ENCODE results near the gene GRIN3B.
"Not testable (repeated sequence)": the region's sequence is repeated elsewhere in the genome, so short reads cannot be mapped to it uniquely, and the experiment has no call there.

The GRIN3B gene

DNA sequence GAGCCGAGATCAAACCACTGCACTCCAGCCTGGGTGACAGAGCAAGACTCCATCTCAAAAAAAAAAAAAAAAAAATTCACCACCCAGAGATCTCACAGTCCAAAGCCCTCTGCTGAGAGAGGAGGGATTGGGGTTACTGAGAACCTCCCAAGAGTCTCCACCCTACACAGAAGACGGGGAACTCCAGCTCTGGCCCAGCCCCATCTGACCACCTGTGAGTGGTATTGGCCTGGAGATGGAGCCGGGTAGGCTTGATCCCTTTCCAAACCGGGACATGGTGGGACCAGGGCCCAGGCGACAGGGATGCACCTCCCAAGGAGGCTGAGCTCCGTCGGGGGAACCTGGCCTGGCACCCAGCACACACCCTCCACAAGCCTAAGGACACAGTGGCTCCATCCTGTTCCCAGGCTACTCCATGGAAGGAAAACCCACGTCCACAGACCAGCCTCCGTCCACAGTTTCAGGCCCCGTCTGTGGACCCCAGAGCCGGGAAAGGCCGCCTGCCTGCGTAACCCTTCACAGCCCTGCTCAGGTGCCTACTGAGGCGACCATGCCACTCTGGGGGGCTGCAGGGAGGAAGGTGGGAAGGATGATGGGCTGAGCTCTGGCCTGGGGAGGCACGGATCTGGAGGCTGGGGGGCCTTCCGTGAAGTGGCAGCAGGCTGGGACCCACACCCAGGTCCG is 18.9 kb downstream of the GRIN3B start:
- no peak for DNase-seq (ENCODE audit: insufficient read length, low spot score)
- no peak for FAIRE-seq
- TF ChIP-seq TAF1 (IDR thresholded peaks at IDR 0.05; ENCODE audit: low read depth, low read length) (no peak), POLR2AphosphoS5 (IDR thresholded peaks at IDR 0.05; ENCODE audit: low read depth, low read length) (no peak), POU2F2 (IDR thresholded peaks at IDR 0.05; ENCODE audit: low read depth, low read length) (no peak), SPI1 (IDR thresholded peaks at IDR 0.05; ENCODE audit: low read depth, low read length) (no peak), PAX5 (IDR thresholded peaks at IDR 0.05; ENCODE audit: insufficient read depth, low read length, severe bottlenecking) (no peak), POLR2A (IDR thresholded peaks at IDR 0.05; ENCODE audit: low read depth, low read length) (no peak)

- DNase-seq (ENCODE audit: insufficient read length, low spot score) (no peak), FAIRE-seq (no peak)
- TF ChIP-seq TAF1 (IDR thresholded peaks at IDR 0.05; ENCODE audit: low read depth, low read length) = no peak
These were observed 19.4 kb downstream of the GRIN3B start for GRCh38 chr19:1019616-1019961.

DNA sequence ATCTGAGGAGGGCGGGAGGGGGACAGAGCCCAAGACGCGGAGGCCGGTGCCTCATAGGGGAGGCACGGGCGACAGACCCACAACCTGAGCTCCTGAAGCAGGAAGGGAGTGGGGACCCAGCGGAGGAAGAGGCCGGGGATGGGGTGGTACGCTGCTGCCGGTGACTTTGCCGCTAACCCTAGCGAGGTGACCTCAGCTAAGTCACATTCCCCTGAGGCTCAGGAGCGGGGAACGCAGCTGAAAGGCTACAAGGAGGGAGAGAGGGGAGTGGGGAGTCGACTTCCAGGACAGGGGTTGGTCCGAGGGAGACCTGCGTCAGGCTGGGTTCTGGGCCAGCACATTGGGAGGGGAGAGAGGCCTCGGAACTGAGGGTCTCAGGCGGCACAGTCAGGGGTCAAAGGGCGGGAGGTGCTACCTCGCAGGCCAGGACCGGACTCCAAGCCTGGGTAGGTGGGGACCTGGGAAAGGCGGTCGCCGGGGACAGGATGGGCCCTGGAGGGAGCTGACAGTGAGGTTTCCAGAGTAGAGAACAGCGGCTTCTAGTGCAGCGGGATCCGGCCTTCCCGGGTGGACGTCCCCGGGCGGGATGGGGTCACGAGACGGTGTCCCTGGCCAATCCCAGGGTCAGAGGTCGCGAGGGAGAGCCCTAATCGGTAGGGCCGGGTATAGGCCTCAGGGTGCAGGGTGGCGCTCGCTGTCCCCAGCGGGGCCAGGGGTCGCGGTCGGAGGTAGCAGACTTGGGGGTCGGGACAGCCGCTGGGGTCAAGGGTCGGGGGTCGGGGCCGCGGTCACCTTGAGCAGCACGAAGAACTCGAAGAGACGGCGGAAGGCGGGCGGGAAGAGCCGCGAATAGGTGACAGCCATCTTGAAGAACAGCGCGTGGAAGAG is 20.0 kb downstream of the GRIN3B start:
- DNase-seq (ENCODE audit: insufficient read length, low spot score) = no peak
- TF ChIP-seq POLR2AphosphoS5 (IDR thresholded peaks at IDR 0.05; ENCODE audit: low read depth, low read length) (no peak; the same call in 1 of the 2 replicates), POU2F2 (IDR thresholded peaks at IDR 0.05; ENCODE audit: low read depth, low read length) (no peak), TAF1 (IDR thresholded peaks at IDR 0.05; ENCODE audit: low read depth, low read length) (no peak), SPI1 (IDR thresholded peaks at IDR 0.05; ENCODE audit: low read depth, low read length) (no peak), POLR2A (IDR thresholded peaks at IDR 0.05; ENCODE audit: low read depth, low read length) (no peak), PAX5 (IDR thresholded peaks at IDR 0.05; ENCODE audit: insufficient read depth, low read length, severe bottlenecking) (no peak)
- FAIRE-seq = peak; percentile 50

DNA sequence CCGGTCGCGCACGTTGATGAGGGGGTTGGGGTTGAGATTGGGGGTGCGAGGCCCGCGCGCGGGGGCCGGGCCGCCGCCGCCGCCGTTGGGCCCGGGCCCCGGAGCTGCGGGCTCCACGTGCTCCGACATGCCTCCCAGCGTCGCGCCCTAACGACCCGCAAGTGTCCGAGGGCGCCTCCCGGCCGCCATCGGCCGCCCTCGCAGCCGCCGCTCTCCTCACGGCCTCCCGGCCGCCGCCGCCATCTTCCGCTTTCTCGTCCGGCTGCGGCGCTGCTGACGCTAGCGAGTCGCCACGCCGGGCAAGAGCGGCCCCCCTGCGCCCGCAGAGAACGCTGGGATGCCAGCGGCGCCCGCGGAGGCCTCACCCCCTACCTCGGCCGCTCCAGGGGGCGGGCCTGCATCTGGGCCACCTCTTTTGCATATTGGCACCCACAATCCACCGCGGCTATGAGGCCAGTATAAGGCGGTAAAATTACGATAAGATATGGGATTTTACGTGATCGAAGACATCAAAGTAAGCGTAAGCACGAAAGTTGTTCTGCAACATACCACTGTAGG is 20.7 kb downstream of the GRIN3B start, which contains the start of gene TMEM259:
TSS of gene TMEM259 (minus strand) at position 256 of the 558 bp plus-strand sequence. CDS start at position 129, 127 bp downstream.
- peak; percentile 96 for TF ChIP-seq TAF1 (IDR thresholded peaks at IDR 0.05; ENCODE audit: low read depth, low read length)
- TF ChIP-seq POLR2A (IDR thresholded peaks at IDR 0.05; ENCODE audit: low read depth, low read length) = no peak
- peak; percentile 99 for TF ChIP-seq POU2F2 (IDR thresholded peaks at IDR 0.05; ENCODE audit: low read depth, low read length)
- DNase-seq (ENCODE audit: insufficient read length, low spot score) (peak; percentile 99), FAIRE-seq (peak; percentile 99)

- FAIRE-seq; DNase-seq (ENCODE audit: insufficient read length, low spot score): not testable (repeated sequence)
These were observed 23.6 kb downstream of the GRIN3B start for GRCh38 chr19:1023883-1024188.

- FAIRE-seq; DNase-seq (ENCODE audit: insufficient read length, low spot score): not testable (repeated sequence)
These were observed 24.9 kb downstream of the GRIN3B start for GRCh38 chr19:1025080-1025479.

DNA sequence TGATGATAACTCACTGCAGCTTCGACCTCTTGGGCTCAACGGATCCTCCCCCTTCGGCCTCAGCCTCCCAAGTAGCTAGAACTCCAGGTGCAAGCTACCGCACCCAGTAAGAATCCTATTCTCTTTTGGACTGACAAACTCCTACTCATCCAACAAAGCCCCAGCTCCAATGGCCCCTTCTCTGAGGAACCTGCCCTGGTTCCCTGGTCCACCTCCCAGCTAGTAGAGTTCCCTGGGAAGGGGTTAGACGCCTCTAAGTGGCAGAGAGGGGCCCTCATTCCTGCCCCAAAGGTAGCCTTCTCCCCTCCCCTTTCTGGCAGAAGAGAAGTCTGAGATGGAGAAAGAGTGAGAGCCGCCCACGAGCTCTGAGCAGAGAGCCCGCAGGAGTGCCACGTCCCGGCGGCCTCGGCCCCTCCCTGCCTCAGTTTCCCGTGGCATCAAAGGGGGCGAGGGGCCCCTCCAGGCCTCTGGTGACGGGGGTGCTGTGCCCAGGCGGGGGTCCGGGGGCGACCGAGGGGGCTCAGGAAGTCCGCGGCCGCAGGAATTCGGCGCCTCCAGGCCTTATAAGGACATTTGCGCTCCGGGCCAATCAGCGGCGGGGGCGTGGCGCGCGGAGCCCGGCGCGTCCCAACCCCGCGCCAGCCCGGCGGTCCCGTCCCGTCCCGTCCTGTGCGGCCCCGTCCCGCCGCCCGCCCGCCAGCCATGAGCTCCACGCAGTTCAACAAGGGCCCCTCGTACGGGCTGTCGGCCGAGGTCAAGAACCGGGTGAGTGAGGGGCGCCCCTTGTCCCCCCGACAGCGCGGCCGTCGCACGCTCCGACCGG is 26.0 kb downstream of the GRIN3B start, which contains the start of gene CNN2:
TSS of gene CNN2 (plus strand) at position 649 of the 823 bp plus-strand sequence. CDS start at position 703, 54 bp downstream.
- DNase-seq (ENCODE audit: insufficient read length, low spot score) (peak; percentile 86), FAIRE-seq (peak; percentile 75)

DNA sequence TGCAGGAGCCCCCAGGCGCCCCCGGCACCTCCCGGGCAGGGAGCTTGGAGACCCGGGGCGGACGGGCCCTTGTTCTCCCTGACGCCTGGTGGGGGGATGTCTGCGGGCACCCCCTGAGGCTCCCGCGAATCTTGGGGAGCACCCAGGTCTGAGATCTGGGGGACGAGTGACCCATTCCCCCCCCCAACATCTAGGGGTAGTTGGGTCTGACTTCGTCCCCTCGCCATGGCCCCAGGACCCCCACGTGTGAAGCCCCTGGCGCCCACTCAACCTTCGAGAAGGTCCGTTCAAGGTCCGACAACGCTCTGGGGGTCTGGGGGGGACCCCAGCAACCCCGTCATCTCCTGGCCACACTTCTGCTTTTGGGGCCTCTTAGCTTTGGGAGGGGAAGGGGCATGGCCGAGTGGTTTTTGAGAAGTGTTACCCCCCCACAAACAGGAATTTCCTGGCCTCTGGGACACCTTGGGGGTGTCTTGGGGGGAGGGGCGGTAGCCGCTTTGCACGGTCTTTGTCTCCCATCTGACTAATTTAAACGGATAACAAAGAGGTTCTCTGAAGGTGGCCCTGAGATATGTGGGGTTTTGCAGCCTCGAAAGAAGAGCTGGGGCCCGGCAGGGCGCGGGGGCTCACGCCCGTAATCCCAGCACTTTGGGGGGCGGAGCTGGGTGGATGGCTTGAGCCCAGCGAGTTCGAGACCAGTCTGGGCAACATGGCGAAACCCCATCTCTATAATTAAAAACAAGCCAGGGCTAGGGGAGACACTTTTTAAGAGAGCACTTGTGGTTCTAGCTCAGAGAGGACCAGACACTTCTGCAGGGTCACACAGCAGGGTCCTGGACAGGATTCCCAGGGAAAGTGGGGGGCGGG is 26.8 kb downstream of the GRIN3B start:
- FAIRE-seq (peak; percentile 80), DNase-seq (ENCODE audit: insufficient read length, low spot score) (no peak)
- TF ChIP-seq SPI1 (IDR thresholded peaks at IDR 0.05; ENCODE audit: low read depth, low read length) (peak; percentile 68), PAX5 (IDR thresholded peaks at IDR 0.05; ENCODE audit: insufficient read depth, low read length, severe bottlenecking) (no peak), TAF1 (IDR thresholded peaks at IDR 0.05; ENCODE audit: low read depth, low read length) (no peak), POLR2A (IDR thresholded peaks at IDR 0.05; ENCODE audit: low read depth, low read length) (no peak), POLR2AphosphoS5 (IDR thresholded peaks at IDR 0.05; ENCODE audit: low read depth, low read length) (no peak)

More for the DNA sequence above, 26.0 kb downstream of the GRIN3B start, which contains the start of gene CNN2:
- TF ChIP-seq PAX5 (IDR thresholded peaks at IDR 0.05; ENCODE audit: insufficient read depth, low read length, severe bottlenecking) (no peak), POLR2AphosphoS5 (IDR thresholded peaks at IDR 0.05; ENCODE audit: low read depth, low read length) (0 out of 2 replicates have a peak, but pooled peaks have one; percentile 55), TAF1 (IDR thresholded peaks at IDR 0.05; ENCODE audit: low read depth, low read length) (peak; percentile 22)

- no peak for TF ChIP-seq POU2F2 (IDR thresholded peaks at IDR 0.05; ENCODE audit: low read depth, low read length)
- no peak for TF ChIP-seq TAF1 (IDR thresholded peaks at IDR 0.05; ENCODE audit: low read depth, low read length)
- TF ChIP-seq POLR2A (IDR thresholded peaks at IDR 0.05; ENCODE audit: low read depth, low read length) = no peak
- no peak for TF ChIP-seq PAX5 (IDR thresholded peaks at IDR 0.05; ENCODE audit: insufficient read depth, low read length, severe bottlenecking)
- no peak for TF ChIP-seq POLR2AphosphoS5 (IDR thresholded peaks at IDR 0.05; ENCODE audit: low read depth, low read length)
- no peak for TF ChIP-seq SPI1 (IDR thresholded peaks at IDR 0.05; ENCODE audit: low read depth, low read length)
- FAIRE-seq (no peak), DNase-seq (ENCODE audit: insufficient read length, low spot score) (no peak)
These were observed 27.4 kb downstream of the GRIN3B start for GRCh38 chr19:1027650-1028061.

Measured in GM12891 (cell line).